HEK293T (cell line): ENCODE results near the gene GNAT3.

Experiments used
- ARNT ChIP-seq: fragments of 450-650 bp; IDR thresholded peaks from 2 replicates; pipeline ENCODE4 v1.6.1; 2017; ENCODE audit warnings: mild to moderate bottlenecking
- BHLHE40 ChIP-seq: fragments of 450-650 bp; IDR thresholded peaks from 2 replicates; pipeline ENCODE4 v1.6.1; 2016; ENCODE audit warnings: mild to moderate bottlenecking, moderate library complexity, borderline replicate concordance
- NFRKB ChIP-seq: fragments of 450-650 bp; IDR thresholded peaks from 2 replicates; pipeline ENCODE4 v1.6.1; 2016; ENCODE audit warnings: mild to moderate bottlenecking, moderate library complexity

DNA sequence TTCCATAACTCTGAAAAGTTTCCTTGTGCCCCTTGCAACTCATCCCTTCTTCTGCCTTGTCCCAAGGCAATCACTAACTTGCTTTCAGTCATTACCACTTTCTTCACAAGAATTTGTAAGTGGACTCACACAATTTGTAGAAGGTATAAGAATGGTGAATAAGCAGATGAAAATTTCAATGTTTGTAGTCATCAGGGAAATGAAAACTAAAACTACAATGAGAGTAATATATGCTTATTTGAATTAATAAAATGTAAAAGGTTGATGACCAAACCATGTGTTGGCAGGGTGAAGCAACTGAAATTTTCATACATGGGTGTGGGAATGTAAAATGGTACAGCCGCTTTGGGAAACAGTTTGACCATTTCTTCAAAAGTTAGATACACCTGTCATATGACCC is 79.7 kb downstream of the GNAT3 start:
- no peak for TF ChIP-seq NFRKB
- no peak for TF ChIP-seq BHLHE40
- no peak for TF ChIP-seq ARNT
